Activated T-helper 2 cell treated with anti-CD3 and anti-CD28 coated beads, Interferon-gamma antibody, Interleukin-2, Interleukin-4, amounts not matched to agents 10 μg/mL and 5 μg/mL and 100 μg/mL, durations not matched to agents 14 hours and 24 hours and 36 hours (primary cell): ENCODE results near the gene TMEM208. TPM values are rescaled to one million over a fixed set of nuclear protein-coding genes. Genes with fewer than 3 reads are reported as not detected.

Experiments
- DNase-seq: peaks from one replicate; pipeline ENCODE4 v3.0.0; 2021; ENCODE audit warnings: low spot score
- H3K27ac Mint-ChIP-seq: one replicate; pipeline ENCODE4 v1.8.0; 2021; ENCODE audit warnings: mixed read lengths
- H3K27me3 Mint-ChIP-seq: one replicate; pipeline ENCODE4 v1.8.0; 2021; ENCODE audit warnings: low read depth, mixed read lengths
- H3K36me3 Mint-ChIP-seq: one replicate; pipeline ENCODE4 v1.8.0; 2021; ENCODE audit warnings: low read depth, mixed read lengths
- H3K4me1 Mint-ChIP-seq: one replicate; pipeline ENCODE4 v1.8.0; 2021; ENCODE audit warnings: low read depth, mixed read lengths
- H3K4me3 Mint-ChIP-seq: one replicate; pipeline ENCODE4 v1.8.0; 2021; ENCODE audit warnings: low read depth, mild to moderate bottlenecking, moderate library complexity, mixed read lengths
- H3K9me3 Mint-ChIP-seq: one replicate; pipeline ENCODE4 v1.8.0; 2021; ENCODE audit warnings: mixed read lengths
- intact Hi-C: fragments of 100-400 bp; cut with micrococcal nuclease; formaldehyde crosslinking; loops from one replicate; pipeline ENCODE4 v1.15.1; 2023
- total RNA-seq: library from RNA; stranded (reverse); gene quantifications from 2 replicates; pipeline ENCODE4 v1.2.3, GENCODE V29; 2022

The TMEM208 gene
- total RNA-seq = 53.8 and 55.4 TPM in 2 replicates

DNA sequence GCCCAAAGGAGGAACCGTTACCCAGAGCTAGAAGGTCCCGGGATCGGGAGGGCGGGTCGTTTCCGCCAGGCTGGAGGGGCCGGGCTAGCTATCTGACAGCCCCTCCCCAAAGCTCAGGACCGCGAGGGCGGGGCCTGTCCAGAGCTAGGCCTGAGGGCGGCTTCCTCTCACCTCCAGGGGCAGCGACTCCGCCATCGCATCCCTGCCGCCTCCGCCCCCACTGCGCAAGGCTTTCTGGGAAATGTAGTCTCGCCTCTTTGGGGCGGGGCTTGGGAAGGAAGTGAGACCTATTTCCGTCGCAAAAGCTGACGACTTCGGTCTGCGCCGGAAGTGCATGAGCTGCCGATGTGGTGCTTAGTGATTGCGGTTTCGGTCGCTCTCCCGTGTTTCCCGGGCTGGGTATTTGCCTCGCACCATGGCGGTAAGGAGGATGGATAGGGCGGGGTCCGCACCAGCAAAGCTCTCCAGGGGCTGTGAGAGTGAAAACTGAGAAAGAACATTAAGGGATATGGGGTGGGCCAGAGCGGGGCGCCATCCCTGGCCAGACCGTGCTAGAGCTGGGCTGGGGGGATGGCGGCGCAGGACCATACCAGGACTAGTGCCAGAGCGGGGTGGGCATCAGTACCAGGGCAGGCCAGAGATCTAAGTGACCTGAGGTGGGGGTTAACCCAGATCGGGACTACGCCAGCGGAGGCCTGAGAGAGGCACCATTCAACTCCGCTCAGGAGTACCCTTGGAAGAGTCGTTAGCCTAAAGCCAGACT is at the start of gene TMEM208:
Gene TMEM208 (plus strand): TSS at position 327 of the 763 bp plus-strand sequence. CDS start 89 bp downstream, at position 416.
- H3K4me1 Mint-ChIP-seq = peaks cover 40% of the 10 kb centered on the region
- H3K27me3 Mint-ChIP-seq = no peaks in the 10 kb centered on the region
- H3K9me3 Mint-ChIP-seq = no peaks in the 10 kb centered on the region
- H3K27ac Mint-ChIP-seq = peak within 1 kb of the TSS; percentile 93
- DNase-seq = peak; percentile 99
- intact Hi-C loops = loop anchor here (1.0 to 5.0 kb wide), 3 partner anchors 17 to 66 kb away; partner anchors contain the start of gene MATCAP1
- H3K4me3 Mint-ChIP-seq = peak within 1 kb of the TSS; percentile 98
- peaks cover 43% of the 10 kb centered on the region for H3K36me3 Mint-ChIP-seq

DNA sequence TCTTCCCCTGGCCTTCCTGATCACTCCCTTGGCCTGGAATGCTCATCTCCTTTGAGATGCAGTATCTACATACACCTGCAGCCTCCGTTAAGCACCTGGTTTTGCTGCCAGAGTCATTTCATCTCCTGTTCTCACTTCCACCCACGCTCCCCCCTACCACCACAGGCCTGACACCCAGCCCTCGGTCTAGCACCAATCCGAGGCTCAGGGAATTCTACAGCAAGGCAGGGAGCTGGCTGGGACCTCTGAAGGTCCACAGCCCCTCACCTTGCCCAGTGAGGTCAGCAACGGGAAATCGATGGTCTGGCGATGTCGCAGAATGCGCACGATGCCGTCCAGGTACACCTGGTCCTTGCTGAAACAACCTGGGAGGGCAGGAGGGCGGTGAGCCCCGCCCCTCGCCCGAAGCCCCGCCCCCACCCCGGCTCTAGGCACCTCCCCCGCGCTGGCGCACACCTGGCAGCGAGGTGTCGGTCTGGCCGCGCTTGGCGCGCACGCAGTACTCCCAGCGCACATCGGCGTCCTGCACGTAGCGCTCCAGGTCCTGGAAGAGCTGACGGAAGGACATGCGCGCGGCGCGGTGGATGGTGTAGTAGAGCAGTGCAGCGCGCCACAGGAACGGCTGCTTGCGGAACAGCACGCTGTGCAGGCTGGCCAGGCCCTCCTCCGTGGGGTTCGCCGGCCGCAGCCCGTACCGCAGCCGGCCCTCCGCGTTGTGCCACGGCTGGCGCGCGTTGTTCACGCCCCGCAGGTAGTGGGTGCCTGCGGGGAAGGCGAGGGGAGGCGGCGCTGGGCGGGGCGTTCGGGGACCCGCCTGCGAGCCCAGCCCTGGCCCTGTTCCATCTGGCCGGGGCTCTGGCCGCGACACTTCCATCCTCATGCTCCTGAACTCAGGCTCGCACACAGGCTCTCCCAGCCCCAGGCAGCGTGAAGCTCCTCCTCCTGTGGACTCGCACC is 48.9 kb upstream of the TMEM208 start:
- H3K27me3 Mint-ChIP-seq = peaks cover 7% of the 10 kb centered on the region
- no peaks in the 10 kb centered on the region for H3K9me3 Mint-ChIP-seq
- peak; percentile 51 for DNase-seq
- H3K4me3 Mint-ChIP-seq = peak overlapping the region; percentile 56
- intact Hi-C loops = no loop called here
- peak overlapping the region; percentile 23 for H3K27ac Mint-ChIP-seq
- H3K36me3 Mint-ChIP-seq = peaks cover 28% of the 10 kb centered on the region
- peaks cover 28% of the 10 kb centered on the region for H3K4me1 Mint-ChIP-seq

DNA sequence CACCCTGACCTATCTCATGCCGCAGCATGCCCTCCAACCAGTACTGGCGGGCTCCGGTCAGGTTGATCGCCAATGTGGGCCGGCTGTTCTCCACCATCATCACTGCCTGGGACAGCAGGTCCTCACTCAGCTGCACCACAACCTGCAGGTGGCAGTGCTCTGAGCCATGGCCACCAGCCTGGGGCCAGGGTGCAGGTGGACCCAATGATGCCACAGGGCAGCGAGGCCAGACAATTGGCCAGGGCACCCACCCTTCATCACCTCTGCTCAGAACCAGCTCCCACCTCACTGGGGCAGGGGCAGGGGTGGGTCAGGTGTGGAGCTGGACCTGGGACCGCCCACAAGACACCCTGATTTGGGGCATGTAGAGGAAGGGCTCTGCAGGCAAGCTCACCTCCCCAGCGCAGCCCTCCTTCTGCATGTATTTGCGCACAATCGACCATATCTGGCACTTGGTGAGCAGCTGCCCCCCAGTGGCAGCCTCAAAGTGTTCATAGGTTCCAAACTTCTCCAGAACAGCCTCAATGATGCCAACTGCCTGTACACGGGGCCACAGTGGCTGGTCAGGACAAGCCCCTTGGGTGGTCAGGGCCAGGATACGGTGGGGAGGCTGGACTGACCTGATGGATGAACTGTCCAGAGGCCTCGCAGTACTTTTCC is 47.4 kb upstream of the TMEM208 start:
- no peak for DNase-seq

DNA sequence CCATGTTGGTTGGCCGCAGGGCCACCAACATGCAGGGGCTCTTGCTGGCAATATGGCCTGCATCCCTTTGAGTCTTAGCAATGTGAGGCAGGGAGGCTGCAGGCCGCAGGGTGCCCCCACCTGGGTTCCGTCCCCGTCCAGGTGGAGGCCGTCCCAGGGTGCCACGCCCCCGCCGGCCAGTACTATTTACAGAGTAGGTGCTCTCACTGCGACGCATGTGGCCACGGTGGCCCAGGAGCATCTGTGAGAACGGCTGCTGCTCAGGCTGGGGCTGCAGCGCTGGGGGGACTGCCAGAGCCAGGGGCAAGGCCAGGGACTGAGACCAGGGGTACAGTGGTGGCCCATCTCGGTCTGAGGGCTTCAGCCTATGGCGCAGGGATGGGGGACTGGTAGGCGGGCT is 46.8 kb upstream of the TMEM208 start:
- intact Hi-C loops = loop anchor here (5.0 to 10.0 kb wide), 3 partner anchors 47 to 165 kb away; partner anchors contain the start of genes FHOD1, SLC9A5 and TMEM208
- H3K9me3 Mint-ChIP-seq = no peaks in the 10 kb centered on the region
- no peak overlapping the region for H3K27ac Mint-ChIP-seq

More for the DNA sequence above, 47.4 kb upstream of the TMEM208 start:
- no peaks in the 10 kb centered on the region for H3K9me3 Mint-ChIP-seq
- H3K4me3 Mint-ChIP-seq = no peak overlapping the region
- no peak overlapping the region for H3K27ac Mint-ChIP-seq
- peaks cover 18% of the 10 kb centered on the region for H3K4me1 Mint-ChIP-seq
- intact Hi-C loops = loop anchor here (5.0 to 10.0 kb wide), 3 partner anchors 48 to 165 kb away; partner anchors contain the start of genes FHOD1, SLC9A5 and TMEM208
- H3K36me3 Mint-ChIP-seq = peaks cover 28% of the 10 kb centered on the region
- peaks cover 4% of the 10 kb centered on the region for H3K27me3 Mint-ChIP-seq

DNA sequence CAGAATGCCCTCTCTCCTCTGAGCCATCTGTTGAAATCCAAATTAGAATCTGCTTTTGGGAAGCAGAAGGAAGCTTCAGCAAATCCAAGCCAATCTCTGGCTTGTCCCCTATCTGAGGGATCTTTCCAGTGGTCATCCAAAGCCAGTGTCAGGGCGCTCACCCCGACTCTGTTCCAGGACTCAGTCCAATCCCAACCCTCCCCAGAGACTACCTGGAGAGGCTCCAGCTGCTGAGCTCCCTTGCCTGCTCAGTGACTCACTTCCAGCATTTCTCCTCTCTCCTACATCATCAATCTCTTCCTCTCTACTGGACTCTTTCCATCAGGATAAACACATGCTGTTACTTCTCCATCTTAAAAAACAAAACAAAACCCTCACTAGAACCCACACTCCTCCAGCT is 45.6 kb upstream of the TMEM208 start:
- H3K27ac Mint-ChIP-seq = no peak overlapping the region
- intact Hi-C loops = loop anchor here (5.0 to 10.0 kb wide), 3 partner anchors 46 to 167 kb away; partner anchors contain the start of genes FHOD1, SLC9A5 and TMEM208
- H3K36me3 Mint-ChIP-seq = peaks cover 17% of the 10 kb centered on the region
- peaks cover 10% of the 10 kb centered on the region for H3K27me3 Mint-ChIP-seq
- peaks cover 24% of the 10 kb centered on the region for H3K4me1 Mint-ChIP-seq
- H3K4me3 Mint-ChIP-seq = no peak overlapping the region
- H3K9me3 Mint-ChIP-seq = no peaks in the 10 kb centered on the region
- no peak for DNase-seq

More for the DNA sequence above, 46.8 kb upstream of the TMEM208 start:
- peaks cover 27% of the 10 kb centered on the region for H3K36me3 Mint-ChIP-seq
- H3K4me3 Mint-ChIP-seq = no peak overlapping the region
- peaks cover 6% of the 10 kb centered on the region for H3K27me3 Mint-ChIP-seq
- peaks cover 20% of the 10 kb centered on the region for H3K4me1 Mint-ChIP-seq
- DNase-seq = no peak

DNA sequence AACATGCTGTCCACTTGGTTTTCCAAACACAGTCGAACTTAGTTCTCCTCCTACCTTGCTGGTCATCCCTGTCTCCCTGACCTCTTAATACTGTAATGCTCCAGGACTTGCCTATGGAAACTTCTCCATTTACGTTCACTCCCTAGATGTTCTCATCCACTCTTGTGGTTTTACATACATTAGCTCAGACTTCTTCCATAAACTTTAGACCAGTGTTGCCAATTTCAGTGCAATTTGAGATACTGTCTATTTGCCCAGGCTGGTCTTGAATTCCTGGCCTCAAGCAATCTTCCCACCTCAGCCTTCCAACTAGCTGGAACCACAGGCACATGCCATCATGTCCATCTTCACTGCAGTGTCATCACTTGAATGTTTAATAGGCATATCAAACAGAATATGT is 44.6 kb upstream of the TMEM208 start:
- peaks cover 21% of the 10 kb centered on the region for H3K4me1 Mint-ChIP-seq
- intact Hi-C loops = loop anchor here (2.0 to 10.0 kb wide), 4 partner anchors 21 to 167 kb away; partner anchors contain the start of genes FHOD1, SLC9A5 and TMEM208
- H3K4me3 Mint-ChIP-seq = no peak overlapping the region
- H3K9me3 Mint-ChIP-seq = no peaks in the 10 kb centered on the region
- DNase-seq = no peak
- peaks cover 10% of the 10 kb centered on the region for H3K27me3 Mint-ChIP-seq
- peaks cover 10% of the 10 kb centered on the region for H3K36me3 Mint-ChIP-seq
- no peak overlapping the region for H3K27ac Mint-ChIP-seq

DNA sequence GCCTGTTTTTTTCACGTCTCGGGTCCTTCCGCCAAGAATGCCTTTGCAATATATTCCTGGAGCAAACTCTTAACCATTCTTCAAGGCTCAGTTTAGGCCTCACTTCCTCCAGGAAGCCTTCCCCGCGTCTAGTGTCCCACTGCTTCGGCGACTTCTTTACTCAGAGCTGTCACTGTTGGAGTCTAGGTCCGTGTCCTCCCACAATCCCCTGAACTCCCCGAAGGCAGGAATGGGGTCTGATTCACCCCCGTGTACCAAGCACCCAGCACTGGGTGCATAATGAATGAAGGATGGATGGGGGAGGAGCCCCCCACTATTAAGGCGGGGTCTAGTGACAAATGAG is 43.7 kb upstream of the TMEM208 start:
- Mint-ChIP-seq H3K9me3 (no peaks in the 10 kb centered on the region), H3K27me3 (peaks cover 7% of the 10 kb centered on the region), H3K4me1 (peaks cover 16% of the 10 kb centered on the region), H3K36me3 (peaks cover 5% of the 10 kb centered on the region), H3K27ac (no peak overlapping the region), H3K4me3 (no peak overlapping the region)
- no peak for DNase-seq
- intact Hi-C loops = loop anchor here (2.0 to 10.0 kb wide), 4 partner anchors 22 to 168 kb away; partner anchors contain the start of genes FHOD1, SLC9A5 and TMEM208

DNA sequence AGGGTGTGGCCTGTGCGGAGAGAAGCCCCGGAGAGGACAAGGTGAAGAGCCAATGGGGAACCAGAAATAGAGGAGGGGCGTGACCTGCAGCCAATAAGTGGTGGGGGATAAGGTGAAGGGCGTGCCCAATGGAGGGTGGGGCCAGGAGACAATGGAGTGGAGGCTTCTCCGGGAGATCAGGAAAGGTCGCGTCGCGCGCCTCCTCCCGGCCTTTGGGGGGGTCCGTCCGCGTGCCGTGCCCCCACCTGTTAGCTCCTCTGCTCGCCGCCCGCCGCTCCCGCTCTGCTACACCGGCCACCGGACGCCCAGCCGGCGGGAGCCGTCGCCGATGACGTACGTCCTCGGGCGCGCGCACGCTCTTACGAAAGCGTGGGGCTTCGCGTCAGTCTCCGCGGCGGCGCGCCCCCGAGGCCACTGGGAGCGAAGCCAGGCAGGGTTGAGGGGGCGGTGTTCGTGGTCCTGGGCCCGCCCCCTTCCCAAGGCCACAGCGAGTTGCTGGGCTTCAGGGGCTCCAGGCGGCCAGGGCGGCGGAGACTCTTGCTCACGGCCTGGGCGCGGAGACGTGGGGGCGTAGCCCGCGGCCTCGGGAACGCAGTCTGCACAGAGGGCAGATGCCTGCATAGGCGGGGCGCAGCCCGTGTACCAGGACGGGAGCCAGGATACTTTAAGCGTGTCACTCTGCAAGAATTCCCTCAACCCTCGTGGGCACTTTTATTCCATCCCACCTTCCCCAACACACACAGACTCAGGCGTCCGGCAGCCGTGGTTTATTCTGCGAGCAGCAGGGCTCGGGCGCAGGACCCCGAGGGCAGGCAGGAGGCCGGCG is 43.1 kb upstream of the TMEM208 start, which contains the start of gene MATCAP1:
Gene MATCAP1 (minus strand): TSS at position 337 of the 826 bp plus-strand sequence. CDS start 3,353 bp downstream, outside the sequence.
- peak; percentile 95 for DNase-seq
- intact Hi-C loops = loop anchor here (2.0 to 10.0 kb wide), 7 partner anchors 13 to 237 kb away; partner anchors contain the start of genes FHOD1, NOL3, SLC9A5 and TMEM208
- H3K4me3 Mint-ChIP-seq = peak within 1 kb of the TSS; percentile 70
- peaks cover 7% of the 10 kb centered on the region for H3K27me3 Mint-ChIP-seq
- H3K36me3 Mint-ChIP-seq = peaks cover 2% of the 10 kb centered on the region
- H3K4me1 Mint-ChIP-seq = peaks cover 12% of the 10 kb centered on the region
- H3K27ac Mint-ChIP-seq = no peak within 1 kb of the TSS
- H3K9me3 Mint-ChIP-seq = no peaks in the 10 kb centered on the region

DNA sequence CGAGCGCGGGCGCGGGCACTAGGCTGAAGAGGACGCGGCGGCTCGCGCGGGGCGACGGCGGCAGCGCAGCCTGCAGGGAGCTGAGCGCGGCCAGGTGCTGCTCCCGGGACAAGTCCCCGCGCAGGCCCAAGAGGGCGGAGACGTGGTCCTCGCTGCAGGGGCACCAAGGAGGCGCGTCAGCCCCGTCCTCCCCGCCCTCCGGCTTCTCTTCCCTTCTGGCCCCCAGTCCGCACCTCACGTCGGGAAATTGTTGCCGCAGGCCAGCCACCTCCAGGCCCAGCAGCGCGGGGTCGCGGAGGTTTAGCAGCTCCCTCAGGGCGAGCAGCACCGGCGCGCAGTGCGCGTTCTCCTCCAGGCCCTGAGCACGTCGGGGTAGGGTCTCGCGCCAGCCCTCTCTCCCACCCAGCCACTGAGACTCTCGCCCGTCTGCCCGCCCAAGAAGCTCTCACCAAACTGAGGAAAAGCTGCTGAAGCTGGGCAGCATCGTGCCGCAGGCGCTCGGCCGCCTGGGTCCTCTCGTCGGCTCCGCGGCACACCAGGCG is 42.4 kb upstream of the TMEM208 start:
- Mint-ChIP-seq H3K4me1 (peaks cover 9% of the 10 kb centered on the region), H3K36me3 (no peaks in the 10 kb centered on the region), H3K4me3 (peak overlapping the region; percentile 70), H3K27me3 (peaks cover 7% of the 10 kb centered on the region), H3K27ac (no peak overlapping the region), H3K9me3 (no peaks in the 10 kb centered on the region)
- intact Hi-C loops = loop anchor here (2.0 to 10.0 kb wide), 6 partner anchors 14 to 238 kb away; partner anchors contain the start of genes FHOD1, NOL3, SLC9A5 and TMEM208
- no peak for DNase-seq

DNA sequence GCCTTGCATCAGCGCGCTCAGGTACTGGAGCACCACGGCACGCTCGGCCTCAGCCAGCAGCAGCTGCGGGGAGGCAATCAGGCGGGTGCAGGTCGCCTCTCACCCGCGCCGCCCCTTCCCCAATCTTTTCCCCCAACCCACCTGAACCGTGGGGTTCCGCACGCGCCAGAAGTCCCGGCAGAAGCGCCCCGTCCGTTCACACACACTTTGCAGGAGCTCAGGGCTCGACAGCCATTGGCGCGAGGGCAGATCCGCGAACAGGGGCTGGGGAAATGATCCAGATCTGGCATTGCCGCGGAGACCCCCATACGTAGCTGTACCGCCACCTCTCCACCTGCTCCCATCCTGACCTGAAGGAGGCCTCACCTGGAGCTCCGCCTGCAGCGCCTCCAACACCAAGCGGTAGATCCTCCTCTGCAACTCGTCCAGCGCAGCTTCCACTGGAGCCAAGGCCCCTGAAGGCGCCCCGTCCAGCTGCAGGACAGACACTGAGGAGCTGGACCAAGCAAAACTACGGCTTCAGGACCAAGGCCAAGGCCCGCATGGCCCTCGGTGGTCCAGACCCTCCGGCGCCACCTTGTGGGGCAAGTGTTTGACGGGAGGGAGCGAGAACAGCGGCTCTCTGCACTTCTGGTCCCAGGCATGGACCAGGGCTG is 41.8 kb upstream of the TMEM208 start:
- H3K27ac Mint-ChIP-seq = peak overlapping the region; percentile 65
- H3K4me1 Mint-ChIP-seq = peaks cover 9% of the 10 kb centered on the region
- no peaks in the 10 kb centered on the region for H3K9me3 Mint-ChIP-seq
- DNase-seq = peak; percentile 77
- H3K4me3 Mint-ChIP-seq = peak overlapping the region; percentile 91
- intact Hi-C loops = loop anchor here (2.0 to 10.0 kb wide), 7 partner anchors 14 to 238 kb away; partner anchors contain the start of genes B3GNT9, FHOD1, NOL3 and SLC9A5
- no peaks in the 10 kb centered on the region for H3K36me3 Mint-ChIP-seq
- H3K27me3 Mint-ChIP-seq = peaks cover 7% of the 10 kb centered on the region
